B cell (primary cell): ENCODE data around the gene B3GALNT1. TPM values are rescaled to one million over a fixed set of nuclear protein-coding genes. Genes with fewer than 3 reads are reported as not detected.

Source experiments
- ATAC-seq: fragments of 200-7000 bp; cut with Tn5 transposase; one replicate; pipeline ENCODE4 v1.10.0; 2021; ENCODE audit warnings: low read depth, mild to moderate bottlenecking, moderate number of reproducible peaks, moderate library complexity
- CTCF ChIA-PET: fragments of 350-600 bp; sonication (Branson Sonifier 250); formaldehyde crosslinking; loops from one replicate; lab custom pipeline; 2021; ENCODE audit warnings: antibody characterized with exemption, inconsistent platforms; lab: Charles Lee
- POLR2A ChIA-PET: fragments of 350-600 bp; sonication (Branson Sonifier 250); formaldehyde crosslinking; loops from one replicate; lab custom pipeline; 2021; ENCODE audit warnings: antibody characterized with exemption; lab: Charles Lee
- DNase-seq: peaks from one replicate; pipeline ENCODE4 v3.0.0; 2013
- H2AFZ ChIP-seq: 2 replicates; pipeline ENCODE4 v1.6.1; 2012; ENCODE audit warnings: mild to moderate bottlenecking, low read depth, low read length; ENCODE audit not compliant: insufficient read depth, poor library complexity, severe bottlenecking
- H3K27ac ChIP-seq, 2 donors: 1 replicate in 1 of 2; 2 replicates in 1 of 2; pipeline ENCODE4 v1.5.1; 2012 to 2013; ENCODE audit warnings: low read length in 2 of 2, mild to moderate bottlenecking in 2 of 2, moderate library complexity in 1 of 2
- H3K27me3 ChIP-seq, 4 experiments: fragments of 200-600 bp in 1 of 4; sonication (generic) in 1 of 4; replicated peaks in 1 of 4; 1 replicate in 2 of 4; 2 replicates in 2 of 4; pipeline versions ENCODE4 v1.6.1 to v1.7.0; 2013 to 2016; ENCODE audit warnings: low read length in 3 of 4, mild to moderate bottlenecking in 2 of 4, mixed read lengths in 1 of 4, moderate library complexity in 1 of 4; ENCODE audit not compliant: insufficient read depth in 4 of 4, control insufficient read depth in 3 of 4; ENCODE audit errors: control extremely low read depth in 1 of 4
- H3K36me3 ChIP-seq, 2 experiments: replicated peaks in 1 of 2; 1 replicate in 1 of 2; 2 replicates in 1 of 2; pipeline versions ENCODE4 v1.6.1 to v1.7.1; 2013; ENCODE audit warnings: low read length in 1 of 2; ENCODE audit not compliant: insufficient read depth in 2 of 2, control insufficient read depth in 1 of 2; ENCODE audit errors: control extremely low read depth in 1 of 2, extremely low read depth in 1 of 2
- H3K4me1 ChIP-seq, 2 donors: fragments of 200-600 bp in 1 of 2; sonication (generic) in 1 of 2; 1 replicate in 1 of 2; 2 replicates in 1 of 2; pipeline versions ENCODE4 v1.5.1 to v1.6.1; 2013 to 2017; ENCODE audit warnings: low read length in 2 of 2; ENCODE audit not compliant: control insufficient read depth in 2 of 2, insufficient read depth in 2 of 2
- H3K4me2 ChIP-seq: replicated peaks from 2 replicates; pipeline ENCODE3; 2012; ENCODE audit warnings: mild to moderate bottlenecking, low read depth, low read length; ENCODE audit not compliant: poor library complexity, severe bottlenecking
- H3K4me3 ChIP-seq, 5 experiments: fragments of 200-600 bp in 1 of 5; sonication (generic) in 1 of 5; 1 replicate in 3 of 5; 2 replicates in 2 of 5; pipeline versions ENCODE4 v1.5.1 to v1.7.0; 2011 to 2016; ENCODE audit warnings: low read length in 4 of 5, mild to moderate bottlenecking in 4 of 5, low read depth in 2 of 5, control low read depth in 1 of 5, moderate library complexity in 1 of 5; ENCODE audit not compliant: insufficient read depth in 1 of 5; ENCODE audit errors: control extremely low read depth in 1 of 5, extremely low read depth in 1 of 5
- H3K79me2 ChIP-seq: fragments of 200-600 bp; sonication (generic); one replicate; pipeline ENCODE4 v1.6.0; 2016; ENCODE audit warnings: low read length; ENCODE audit not compliant: control insufficient read depth, insufficient read depth
- H3K9ac ChIP-seq: fragments of 200-600 bp; sonication (generic); 2 replicates; pipeline ENCODE4 v1.6.1; 2017; ENCODE audit warnings: mild to moderate bottlenecking, low read length, moderate library complexity
- H3K9me3 ChIP-seq, 3 donors: one replicate each; pipeline versions ENCODE4 v1.6.1 to v1.7.1; 2013; ENCODE audit warnings: low read length in 2 of 3; ENCODE audit not compliant: control insufficient read depth in 2 of 3, insufficient read depth in 1 of 3; ENCODE audit errors: control extremely low read depth in 1 of 3
- H4K20me1 ChIP-seq: 2 replicates; pipeline ENCODE4 v1.6.0; 2012; ENCODE audit warnings: mild to moderate bottlenecking, low read length; ENCODE audit not compliant: insufficient read depth, control insufficient read depth, poor library complexity, severe bottlenecking
- H3K27ac Mint-ChIP-seq: one replicate; pipeline ENCODE4 v1.8.0; 2021; ENCODE audit warnings: mixed read lengths
- H3K27me3 Mint-ChIP-seq: one replicate; pipeline ENCODE4 v1.8.0; 2021; ENCODE audit warnings: mixed read lengths
- H3K4me1 Mint-ChIP-seq: one replicate; pipeline ENCODE4 v1.8.0; 2021; ENCODE audit warnings: mixed read lengths
- H3K4me3 Mint-ChIP-seq: one replicate; pipeline ENCODE4 v1.8.0; 2021; ENCODE audit warnings: mixed read lengths
- H3K9me3 Mint-ChIP-seq: one replicate; pipeline ENCODE4 v1.8.0; 2022; ENCODE audit warnings: mixed read lengths; ENCODE audit not compliant: insufficient read depth
- CTCF ChIP-seq: fragments of 200-600 bp; IDR thresholded peaks from one replicate; pipeline ENCODE4 v1.8.0; 2022; ENCODE audit warnings: antibody characterized with exemption, mild to moderate bottlenecking
- EZH2 ChIP-seq: IDR thresholded peaks from 2 replicates; pipeline ENCODE4 v1.6.1; 2012; ENCODE audit warnings: borderline replicate concordance, low read depth, mild to moderate bottlenecking, moderate library complexity, low read length; ENCODE audit not compliant: insufficient read depth, poor library complexity, severe bottlenecking
- WGBS: methylation state at CpG from one replicate; pipeline ENCODE4 v1.1.5; 2013; ENCODE audit warnings: missing lambda C conversion rate; ENCODE audit not compliant: insufficient coverage; 5-methylcytosine and 5-hydroxymethylcytosine counted together
- intact Hi-C: fragments of 100-400 bp; cut with micrococcal nuclease; formaldehyde crosslinking; loops from one replicate; pipeline ENCODE4 v1.10.0; 2022
- polyA plus RNA-seq: library from polyadenylated mRNA; depleted of rRNA; stranded (reverse); fragments of >200 nt; gene quantifications from 2 replicates; pipeline ENCODE4 v1.2.3, GENCODE V29; 2012
- total RNA-seq, 2 donors: library from RNA; stranded (reverse); fragments of 120-200 nt in 1 of 2; gene quantifications; 1 replicate in 1 of 2; 2 replicates in 1 of 2; pipeline versions ENCODE4 v1.2.3 to v1.2.4, GENCODE V29; 2013 to 2022

B3GALNT1 gene
- total and polyA plus RNA-seq, 2 donors (not counting 1 experiment from before 2014, with no cell fraction given) = 0.28 to 6.4 TPM

DNA sequence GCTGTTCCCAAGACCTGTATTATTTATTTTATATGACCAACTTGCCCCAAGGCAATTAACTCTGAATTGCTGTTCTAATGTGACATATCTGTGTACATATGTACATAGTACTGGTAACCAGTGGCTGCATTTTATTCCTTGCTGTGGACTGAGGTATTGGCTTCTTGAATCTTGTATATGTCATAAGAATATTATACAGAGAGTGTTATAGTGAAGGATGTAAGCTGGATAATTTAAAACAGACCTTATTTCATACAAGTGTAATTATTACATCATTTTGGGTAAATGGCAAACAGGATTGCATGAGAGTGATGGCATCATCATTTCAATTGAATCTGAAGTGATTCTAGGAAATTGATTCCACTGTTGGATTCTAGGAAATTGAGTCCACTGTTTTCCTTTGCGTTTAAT is 32.9 kb downstream of the B3GALNT1 start:
- Histone ChIP-seq H3K4me2 (no peak overlapping the region), H3K27me3 (no peaks in the 10 kb centered on the region), H3K79me2 (no peaks in the 10 kb centered on the region), H3K9me3 (no peaks in the 10 kb centered on the region), H3K36me3 (no peaks in the 10 kb centered on the region), H4K20me1 (no peaks in the 10 kb centered on the region), H2AFZ (no peak overlapping the region), H3K4me3 (no peak overlapping the region), H3K9ac (no peak overlapping the region), H3K4me1 (peaks cover 31 to 34% of the 10 kb centered on the region in 2 donors), H3K27ac (no peak overlapping the region)
- ChIA-PET CTCF (interaction anchor here (0.5 kb wide), 1 partner anchor 202 kb away, joined by 3 read pairs; no protein-coding TSS in a partner anchor), POLR2A (no interaction called here)
- ATAC-seq (no peak), DNase-seq (no peak)
- no peak overlapping the region for H3K4me3 Mint-ChIP-seq
- H3K4me1 Mint-ChIP-seq = peaks cover 36% of the 10 kb centered on the region
- no peaks in the 10 kb centered on the region for H3K27me3 Mint-ChIP-seq
- intact Hi-C loops = loop anchor here (5.0 to 10.0 kb wide), 3 partner anchors 35 to 317 kb away; partner anchors contain the start of genes B3GALNT1 and PPM1L
- no peaks in the 10 kb centered on the region for H3K9me3 Mint-ChIP-seq
- WGBS = no CpG with 5 or more reads among the region's 1 CpG
- TF ChIP-seq CTCF = no peak
- TF ChIP-seq EZH2 = no peak
- no peak overlapping the region for H3K27ac Mint-ChIP-seq

DNA sequence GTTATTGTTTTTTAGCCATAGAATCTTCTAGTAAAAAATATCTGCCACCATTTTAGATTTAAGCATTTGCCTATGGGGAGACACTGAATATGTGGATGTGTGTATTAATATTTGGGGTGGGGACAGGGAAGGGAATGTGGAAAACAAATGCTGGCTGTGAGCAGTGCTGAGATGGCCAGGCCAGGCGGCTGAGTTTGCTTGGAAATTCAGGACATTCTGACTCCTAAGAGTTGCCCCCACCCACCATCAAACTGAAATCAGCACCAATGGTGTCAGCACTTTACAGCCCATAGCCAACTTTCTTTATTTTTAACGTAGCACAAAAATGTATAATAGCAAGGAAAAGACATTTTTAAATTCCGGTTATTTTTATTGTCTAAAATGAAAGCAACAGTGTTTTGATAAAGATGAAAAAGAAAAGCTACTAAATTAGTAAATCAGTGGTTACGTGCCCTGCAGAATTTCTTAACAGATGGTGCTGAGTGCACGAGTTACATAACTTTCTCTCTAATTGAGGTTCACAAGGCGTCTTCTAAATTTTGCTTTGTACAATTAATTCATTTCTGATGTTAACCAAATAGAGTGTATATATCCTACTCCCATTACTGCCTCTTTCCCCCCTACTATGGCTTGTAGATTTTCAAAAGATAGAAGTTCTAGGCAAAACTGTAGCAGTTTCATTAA is 34.0 kb downstream of the B3GALNT1 start:
- ChIA-PET CTCF (no interaction called here), POLR2A (no interaction called here)
- ATAC-seq = no peak
- Histone ChIP-seq H2AFZ (no peak overlapping the region), H3K27me3 (no peaks in the 10 kb centered on the region), H3K27ac (no peak overlapping the region), H4K20me1 (no peaks in the 10 kb centered on the region), H3K9ac (no peak overlapping the region), H3K36me3 (no peaks in the 10 kb centered on the region), H3K9me3 (no peaks in the 10 kb centered on the region), H3K4me3 (no peak overlapping the region), H3K4me2 (no peak overlapping the region), H3K79me2 (no peaks in the 10 kb centered on the region), H3K4me1 (peaks cover 39 to 43% of the 10 kb centered on the region in 2 donors)
- Mint-ChIP-seq H3K9me3 (no peaks in the 10 kb centered on the region), H3K27ac (no peak overlapping the region), H3K27me3 (no peaks in the 10 kb centered on the region), H3K4me3 (no peak overlapping the region), H3K4me1 (peaks cover 46% of the 10 kb centered on the region)
- intact Hi-C loops = loop anchor here (5.0 to 10.0 kb wide), 3 partner anchors 34 to 316 kb away; partner anchors contain the start of genes B3GALNT1 and PPM1L
- WGBS = no CpG with 5 or more reads among the region's 6 CpGs
- TF ChIP-seq EZH2 = no peak
- DNase-seq = no peak
